Mesenchymal stem cell (in vitro differentiated cells and primary cell): ENCODE results near the gene PNKD.

ENCODE experiments used
- DNase-seq: peaks from one replicate; pipeline ENCODE4 v3.0.0-alpha.2; 2013
- H2AFZ ChIP-seq: one replicate; pipeline ENCODE4 v1.6.1; 2013; ENCODE audit warnings: low read depth, mild to moderate bottlenecking, control low read depth, inconsistent platforms, low read length, moderate library complexity
- H2AK5ac ChIP-seq: 2 replicates; pipeline ENCODE4 v1.6.1; 2013; ENCODE audit warnings: low read length, moderate library complexity, mild to moderate bottlenecking, inconsistent platforms; ENCODE audit not compliant: severe bottlenecking
- H2BK120ac ChIP-seq: one replicate; pipeline ENCODE4 v1.6.1; 2013; ENCODE audit warnings: low read depth, mild to moderate bottlenecking, inconsistent platforms, low read length, moderate library complexity
- H2BK12ac ChIP-seq, 2 experiments: one replicate each; pipeline ENCODE4 v1.6.1; 2013; ENCODE audit warnings: inconsistent platforms in 2 of 2, low read length in 2 of 2, mild to moderate bottlenecking in 2 of 2, moderate library complexity in 2 of 2, control low read depth in 1 of 2
- H2BK15ac ChIP-seq: one replicate; pipeline ENCODE4 v1.6.1; 2013; ENCODE audit warnings: mild to moderate bottlenecking, low read depth, inconsistent platforms; ENCODE audit not compliant: poor library complexity, severe bottlenecking
- H2BK5ac ChIP-seq: 2 replicates; pipeline ENCODE4 v1.6.1; 2013; ENCODE audit warnings: low read depth, mild to moderate bottlenecking, low read length, control low read depth, inconsistent platforms; ENCODE audit not compliant: poor library complexity, severe bottlenecking
- H3K14ac ChIP-seq, 2 experiments: one replicate each; pipeline ENCODE4 v1.6.1; 2013; ENCODE audit warnings: inconsistent platforms in 2 of 2, low read length in 2 of 2, control low read depth in 1 of 2, mild to moderate bottlenecking in 1 of 2, moderate library complexity in 1 of 2
- H3K18ac ChIP-seq, 2 experiments: one replicate each; pipeline ENCODE4 v1.6.1; 2013; ENCODE audit warnings: inconsistent platforms in 2 of 2, low read length in 2 of 2, control low read depth in 1 of 2, low read depth in 1 of 2, mild to moderate bottlenecking in 1 of 2
- H3K23ac ChIP-seq, 2 experiments: one replicate each; pipeline ENCODE4 v1.6.1; 2013; ENCODE audit warnings: inconsistent platforms in 2 of 2, low read length in 2 of 2, mild to moderate bottlenecking in 2 of 2, moderate library complexity in 2 of 2, control low read depth in 1 of 2
- H3K27ac ChIP-seq: 2 replicates; pipeline ENCODE4 v1.5.1; 2013; ENCODE audit warnings: mild to moderate bottlenecking, moderate library complexity, low read length, control low read depth, inconsistent platforms; ENCODE audit not compliant: poor library complexity, severe bottlenecking
- H3K27me3 ChIP-seq, 2 experiments: 2 replicates each; pipeline versions ENCODE4 v1.6.1 to v1.7.0; 2013; ENCODE audit warnings: low read length in 2 of 2, mild to moderate bottlenecking in 2 of 2, moderate library complexity in 2 of 2, control low read depth in 1 of 2, inconsistent platforms in 1 of 2; ENCODE audit not compliant: control insufficient read depth in 1 of 2, insufficient read depth in 1 of 2
- H3K36me3 ChIP-seq, 2 experiments: 2 replicates each; pipeline versions ENCODE4 v1.6.1 to v1.7.0; 2013; ENCODE audit warnings: low read length in 2 of 2, control low read depth in 1 of 2, inconsistent platforms in 1 of 2, low read depth in 1 of 2, mild to moderate bottlenecking in 1 of 2; ENCODE audit not compliant: insufficient read depth in 2 of 2, control insufficient read depth in 1 of 2
- H3K4ac ChIP-seq, 2 experiments: one replicate each; pipeline ENCODE4 v1.6.1; 2013; ENCODE audit warnings: inconsistent platforms in 2 of 2, low read length in 2 of 2, mild to moderate bottlenecking in 2 of 2, moderate library complexity in 2 of 2, control low read depth in 1 of 2, low read depth in 1 of 2
- H3K4me1 ChIP-seq: 2 replicates; pipeline ENCODE4 v1.6.1; 2013; ENCODE audit warnings: low read depth, low read length, control low read depth; ENCODE audit not compliant: control insufficient read depth, insufficient read depth
- H3K4me2 ChIP-seq: 2 replicates; pipeline ENCODE4 v1.6.1; 2013; ENCODE audit warnings: low read length, mild to moderate bottlenecking, inconsistent platforms; ENCODE audit not compliant: poor library complexity, severe bottlenecking
- H3K4me3 ChIP-seq, 2 experiments: 2 replicates each; pipeline versions ENCODE4 v1.5.1 to v1.7.0; 2013; ENCODE audit warnings: low read length in 2 of 2, mild to moderate bottlenecking in 2 of 2, control low read depth in 1 of 2, low read depth in 1 of 2; ENCODE audit not compliant: insufficient read depth in 1 of 2
- H3K79me1 ChIP-seq: replicated peaks from 2 replicates; pipeline ENCODE4 v1.6.1; 2013; ENCODE audit warnings: mild to moderate bottlenecking, control low read depth, low read length, inconsistent platforms; ENCODE audit not compliant: poor library complexity, severe bottlenecking
- H3K9ac ChIP-seq: 2 replicates; pipeline ENCODE4 v1.7.0; 2013; ENCODE audit warnings: mild to moderate bottlenecking, low read length, moderate library complexity
- H3K9me3 ChIP-seq: 2 replicates; pipeline ENCODE4 v1.7.0; 2013; ENCODE audit warnings: mild to moderate bottlenecking, low read length; ENCODE audit not compliant: control insufficient read depth
- H4K8ac ChIP-seq: one replicate; pipeline ENCODE4 v1.6.1; 2013; ENCODE audit warnings: inconsistent platforms, mild to moderate bottlenecking, low read length, moderate library complexity
- H4K91ac ChIP-seq: one replicate; pipeline ENCODE4 v1.6.1; 2013; ENCODE audit warnings: mild to moderate bottlenecking, low read length, inconsistent platforms
- WGBS: methylation state at CpG from one replicate; pipeline ENCODE4 v1.1.7; 2013; ENCODE audit warnings: mixed read lengths; 5-methylcytosine and 5-hydroxymethylcytosine counted together

PNKD gene

DNA sequence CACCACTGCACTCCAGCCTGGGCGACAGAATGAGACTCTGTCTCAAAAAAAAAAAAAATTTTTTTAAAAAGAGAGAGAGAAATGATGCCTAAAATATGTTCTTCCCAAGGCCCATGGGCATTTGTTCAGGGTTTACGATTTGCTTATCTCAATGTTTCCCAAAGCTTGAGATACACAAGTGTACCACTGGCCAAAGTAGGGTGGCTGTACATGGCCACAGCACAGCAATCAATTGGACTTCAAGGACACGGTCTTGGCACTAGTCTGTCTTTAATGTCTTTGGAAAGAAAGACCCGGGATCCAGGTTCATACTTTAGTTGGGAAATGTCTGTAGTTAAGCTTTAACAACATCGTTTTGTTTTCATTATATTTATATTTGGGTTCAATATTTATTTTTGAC, 76.9 kb downstream of the PNKD start:
- peaks cover 9% of the 10 kb centered on the region for H3K9me3 ChIP-seq
- peaks cover 0 to 4% of the 10 kb centered on the region in 2 experiments for H3K27me3 ChIP-seq
- no peak overlapping the region for H3K27ac ChIP-seq
- H2AFZ ChIP-seq: no peak overlapping the region
- no peak overlapping the region for H3K9ac ChIP-seq
- no peak overlapping the region for H4K8ac ChIP-seq
- WGBS: 90% methylated on average over 3 of the region's 5 CpGs
- H3K36me3 ChIP-seq: peaks cover 0 to 21% of the 10 kb centered on the region in 2 experiments
- no peak overlapping the region for H3K18ac ChIP-seq
- peaks cover 10% of the 10 kb centered on the region for H3K4me1 ChIP-seq
- no peak overlapping the region for H4K91ac ChIP-seq
- no peaks in the 10 kb centered on the region for H3K79me1 ChIP-seq
- H2AK5ac ChIP-seq: no peak overlapping the region
- no peak overlapping the region for H3K14ac ChIP-seq
- no peak overlapping the region for H2BK12ac ChIP-seq
- H3K4me2 ChIP-seq: no peak overlapping the region
- no peak overlapping the region for H2BK120ac ChIP-seq
- H2BK5ac ChIP-seq: no peak overlapping the region
- DNase-seq: no peak
- H3K23ac ChIP-seq: no peak overlapping the region
- no peak overlapping the region for H2BK15ac ChIP-seq
- H3K4me3 ChIP-seq: no peak overlapping the region
- no peak overlapping the region for H3K4ac ChIP-seq

DNA sequence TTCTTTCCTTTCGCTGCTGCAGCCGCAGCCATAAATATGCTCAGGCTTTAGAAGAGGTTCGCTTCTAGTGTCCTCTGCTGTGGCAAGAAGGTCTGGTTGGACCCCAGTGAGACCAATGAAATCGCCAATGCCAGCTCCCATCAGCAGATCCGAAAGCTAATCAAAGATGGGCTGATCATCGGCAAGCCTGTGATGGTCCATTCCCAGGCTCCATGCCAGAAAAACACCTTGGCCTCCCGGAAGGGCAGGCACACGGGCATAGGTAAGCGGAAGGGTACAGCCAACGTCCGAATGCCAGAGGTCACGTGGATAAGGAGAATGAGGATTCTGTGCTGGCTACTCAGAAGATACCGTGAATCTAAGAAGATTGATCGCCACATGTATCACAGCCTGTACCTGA, 83.7 kb downstream of the PNKD start:
- H3K36me3 ChIP-seq: no peaks in the 10 kb centered on the region
- H3K4ac ChIP-seq: no peak overlapping the region
- no peak overlapping the region for H3K27ac ChIP-seq
- DNase-seq: no peak
- no peak overlapping the region for H2BK15ac ChIP-seq
- no peak overlapping the region for H3K14ac ChIP-seq
- peaks cover 16% of the 10 kb centered on the region for H3K9me3 ChIP-seq
- peaks cover 11% of the 10 kb centered on the region for H3K4me1 ChIP-seq
- H4K8ac ChIP-seq: no peak overlapping the region
- H3K18ac ChIP-seq: no peak overlapping the region
- H2AK5ac ChIP-seq: no peak overlapping the region
- H3K23ac ChIP-seq: no peak overlapping the region
- H2AFZ ChIP-seq: no peak overlapping the region
- peaks cover 0 to 7% of the 10 kb centered on the region in 2 experiments for H3K27me3 ChIP-seq
- no peak overlapping the region for H3K4me3 ChIP-seq
- 93% methylated on average over 14 of the region's 14 CpGs for WGBS
- H3K4me2 ChIP-seq: no peak overlapping the region
- no peak overlapping the region for H2BK12ac ChIP-seq
- no peak overlapping the region for H2BK120ac ChIP-seq
- H3K79me1 ChIP-seq: no peaks in the 10 kb centered on the region
- H4K91ac ChIP-seq: no peak overlapping the region
- H2BK5ac ChIP-seq: no peak overlapping the region
- no peak overlapping the region for H3K9ac ChIP-seq

- Histone ChIP-seq H3K4ac (no peak overlapping the region), H3K27me3 (peaks cover 0 to 7% of the 10 kb centered on the region in 2 experiments), H2AFZ (no peak overlapping the region), H3K18ac (no peak overlapping the region), H2BK5ac (no peak overlapping the region), H2BK15ac (no peak overlapping the region), H2AK5ac (no peak overlapping the region), H3K36me3 (no peaks in the 10 kb centered on the region), H3K23ac (no peak overlapping the region), H4K91ac (no peak overlapping the region), H4K8ac (no peak overlapping the region), H3K4me1 (peaks cover 14% of the 10 kb centered on the region), H3K4me2 (no peak overlapping the region), H2BK12ac (no peak overlapping the region), H3K9me3 (peaks cover 16% of the 10 kb centered on the region), H3K4me3 (no peak overlapping the region), H3K27ac (no peak overlapping the region), H3K79me1 (no peaks in the 10 kb centered on the region), H2BK120ac (no peak overlapping the region), H3K9ac (no peak overlapping the region), H3K14ac (no peak overlapping the region)
- 86% methylated on average over 20 of the region's 20 CpGs for WGBS
- DNase-seq: no peak
Observed at GRCh38 chr2:218354850-218355443, 84.6 kb downstream of the PNKD start.

DNA sequence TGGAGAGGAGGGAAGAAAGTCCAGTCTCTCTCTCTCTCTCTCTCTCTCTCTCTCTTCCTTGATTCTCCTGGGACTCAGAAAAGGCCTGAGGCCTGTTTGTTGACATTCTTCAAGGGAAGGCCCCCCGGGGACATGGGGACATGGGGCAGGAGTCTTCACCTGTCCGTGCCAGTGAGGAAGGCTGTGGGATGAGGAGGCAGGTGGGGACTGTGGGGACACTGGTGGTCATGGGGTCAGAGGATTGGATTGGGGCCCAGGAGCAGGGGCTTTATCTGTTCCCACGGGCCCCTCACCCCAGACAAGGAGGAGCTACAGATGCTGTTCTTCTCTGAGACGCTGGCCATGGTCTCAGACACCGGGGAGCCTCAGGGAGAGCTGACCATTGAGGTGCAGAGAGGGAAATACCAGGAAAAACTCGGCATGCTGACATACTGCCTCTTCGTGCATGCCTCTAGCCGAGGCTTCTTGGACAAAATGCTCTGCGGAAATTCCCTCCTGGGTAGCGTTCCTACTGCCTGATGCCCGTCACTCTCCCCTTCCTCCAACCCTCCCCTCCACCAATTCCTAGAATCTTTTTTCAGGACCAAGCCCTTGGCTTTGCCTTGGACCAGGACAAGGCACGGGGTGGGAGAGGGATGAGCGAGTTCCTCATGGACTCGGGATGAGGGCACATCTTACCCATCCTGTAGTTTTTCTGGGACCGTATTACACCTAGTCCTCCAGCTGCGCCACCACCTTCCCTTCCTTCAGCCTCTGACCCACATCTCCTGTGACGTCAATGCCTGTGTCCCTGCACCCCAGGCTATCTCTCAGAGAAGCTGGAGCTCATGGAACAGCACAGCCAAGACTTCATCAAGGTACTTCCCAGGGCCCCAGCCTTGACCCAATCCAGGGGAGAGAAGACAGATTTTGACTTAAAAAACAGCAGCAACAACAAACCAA, 87.2 kb downstream of the PNKD start:
- no peak overlapping the region for H2BK120ac ChIP-seq
- H3K79me1 ChIP-seq: no peaks in the 10 kb centered on the region
- H3K14ac ChIP-seq: no peak overlapping the region
- no peak for DNase-seq
- H3K9ac ChIP-seq: peak overlapping the region; percentile 22
- no peak overlapping the region for H2BK12ac ChIP-seq
- no peaks in the 10 kb centered on the region for H3K36me3 ChIP-seq
- no peak overlapping the region for H2BK5ac ChIP-seq
- H3K4me3 ChIP-seq: no peak overlapping the region
- H3K4me2 ChIP-seq: no peak overlapping the region
- peak overlapping the region in 1 of 2 experiments; percentile 32 for H3K23ac ChIP-seq
- peak overlapping the region in 1 of 2 experiments; percentile 34 for H3K18ac ChIP-seq
- H3K9me3 ChIP-seq: peaks cover 3% of the 10 kb centered on the region
- no peak overlapping the region for H2BK15ac ChIP-seq
- no peak overlapping the region for H2AK5ac ChIP-seq
- H3K27me3 ChIP-seq: peaks cover 0 to 7% of the 10 kb centered on the region in 2 experiments
- no peak overlapping the region for H4K8ac ChIP-seq
- H3K4ac ChIP-seq: no peak overlapping the region
- H3K4me1 ChIP-seq: peaks cover 14% of the 10 kb centered on the region
- H2AFZ ChIP-seq: no peak overlapping the region
- no peak overlapping the region for H3K27ac ChIP-seq
- 74% methylated on average over 17 of the region's 17 CpGs for WGBS
- H4K91ac ChIP-seq: peak overlapping the region; percentile 45
